Measurements from ENCODE around the gene PSMD10.

DNA sequence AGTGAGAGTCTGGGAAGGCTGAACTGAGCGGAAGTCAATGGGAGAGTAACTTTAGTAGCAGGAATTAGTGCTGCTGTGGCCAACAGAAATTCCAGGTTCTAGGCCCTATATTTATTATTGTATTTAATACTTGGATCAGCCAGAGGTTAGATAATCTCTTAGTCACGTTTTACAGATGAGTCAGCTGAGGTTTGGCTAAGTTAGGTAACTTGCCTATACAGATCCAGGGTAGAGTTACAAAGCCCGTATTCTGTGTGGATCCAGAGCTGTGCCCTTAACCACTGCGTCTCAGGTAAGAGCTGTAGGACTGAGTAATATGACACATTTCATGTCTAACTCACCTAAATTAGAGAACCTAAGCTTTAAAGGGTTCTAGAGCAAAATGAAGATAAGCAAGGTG, 20.5 kb downstream of the PSMD10 start:
- no peak for TF ChIP-seq EZH2 (IDR thresholded peaks at IDR 0.05; ENCODE audit: borderline replicate concordance, low read length)
- TF ChIP-seq, protein P1, sequence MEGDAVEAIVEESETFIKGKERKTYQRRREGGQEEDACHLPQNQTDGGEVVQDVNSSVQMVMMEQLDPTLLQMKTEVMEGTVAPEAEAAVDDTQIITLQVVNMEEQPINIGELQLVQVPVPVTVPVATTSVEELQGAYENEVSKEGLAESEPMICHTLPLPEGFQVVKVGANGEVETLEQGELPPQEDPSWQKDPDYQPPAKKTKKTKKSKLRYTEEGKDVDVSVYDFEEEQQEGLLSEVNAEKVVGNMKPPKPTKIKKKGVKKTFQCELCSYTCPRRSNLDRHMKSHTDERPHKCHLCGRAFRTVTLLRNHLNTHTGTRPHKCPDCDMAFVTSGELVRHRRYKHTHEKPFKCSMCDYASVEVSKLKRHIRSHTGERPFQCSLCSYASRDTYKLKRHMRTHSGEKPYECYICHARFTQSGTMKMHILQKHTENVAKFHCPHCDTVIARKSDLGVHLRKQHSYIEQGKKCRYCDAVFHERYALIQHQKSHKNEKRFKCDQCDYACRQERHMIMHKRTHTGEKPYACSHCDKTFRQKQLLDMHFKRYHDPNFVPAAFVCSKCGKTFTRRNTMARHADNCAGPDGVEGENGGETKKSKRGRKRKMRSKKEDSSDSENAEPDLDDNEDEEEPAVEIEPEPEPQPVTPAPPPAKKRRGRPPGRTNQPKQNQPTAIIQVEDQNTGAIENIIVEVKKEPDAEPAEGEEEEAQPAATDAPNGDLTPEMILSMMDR (IDR thresholded peaks at IDR 0.05; ENCODE audit: low read length) = no peak
